H1 (cell line): ENCODE results near the gene ATF3. TPM values are rescaled to one million over a fixed set of nuclear protein-coding genes. Genes with fewer than 3 reads are reported as not detected.

Experiments used
- CTCF ChIA-PET: fragments of 300-600 bp; sonication (Branson Sonifier 250); formaldehyde crosslinking; loops from one replicate; lab custom pipeline; 2021; ENCODE audit not compliant: partially characterized antibody; lab: Charles Lee
- POLR2A ChIA-PET: fragments of 300-600 bp; sonication (Branson Sonifier 250); formaldehyde crosslinking; loops from one replicate; lab custom pipeline; 2021; ENCODE audit warnings: inconsistent platforms; ENCODE audit not compliant: partially characterized antibody; lab: Charles Lee
- DNase-seq, 2 experiments: peaks; one replicate each; pipeline versions ENCODE4 v3.0.0 to v3.0.0-alpha.2; 2010 to 2022; ENCODE audit warnings: low spot score in 2 of 2, low read depth in 1 of 2, mixed read lengths in 1 of 2
- FAIRE-seq: peaks from 2 replicates; lab custom pipeline; 2011; peaks lifted over from hg19 to GRCh38; lab: Jason Lieb, UNC
- H2AFZ ChIP-seq: 2 replicates; pipeline ENCODE4 v1.8.1; 2012; ENCODE audit warnings: low read length, inconsistent platforms
- H2AK5ac ChIP-seq: 2 replicates; pipeline ENCODE4 v1.6.1; 2013; ENCODE audit warnings: low read depth, low read length
- H2BK120ac ChIP-seq: replicated peaks from 2 replicates; pipeline ENCODE3; 2013; ENCODE audit warnings: low read depth, low read length, inconsistent platforms
- H2BK12ac ChIP-seq: 2 replicates; pipeline ENCODE4 v1.6.1; 2013; ENCODE audit warnings: low read depth, low read length
- H2BK15ac ChIP-seq: 2 replicates; pipeline ENCODE4 v1.6.1; 2013; ENCODE audit warnings: low read length
- H2BK20ac ChIP-seq: 2 replicates; pipeline ENCODE4 v1.6.1; 2013; ENCODE audit warnings: low read length
- H2BK5ac ChIP-seq: 2 replicates; pipeline ENCODE4 v1.6.1; 2013; ENCODE audit warnings: low read depth, low read length
- H3K14ac ChIP-seq: 2 replicates; pipeline ENCODE4 v1.6.1; 2013; ENCODE audit warnings: inconsistent platforms; ENCODE audit not compliant: insufficient read length
- H3K18ac ChIP-seq: 2 replicates; pipeline ENCODE4 v1.6.1; 2013; ENCODE audit warnings: low read length; ENCODE audit errors: extremely low read depth
- H3K23ac ChIP-seq: 2 replicates; pipeline ENCODE4 v1.6.1; 2013; ENCODE audit warnings: inconsistent platforms; ENCODE audit not compliant: insufficient read length
- H3K23me2 ChIP-seq: 2 replicates; pipeline ENCODE4 v1.6.1; 2013; ENCODE audit warnings: low read depth, low read length
- H3K27ac ChIP-seq: 2 replicates; pipeline ENCODE4 v1.6.1; 2011; ENCODE audit warnings: low read depth, low read length, inconsistent platforms
- H3K27me3 ChIP-seq, 4 experiments: replicated peaks in 1 of 4; 1 replicate in 1 of 4; 2 replicates in 3 of 4; pipeline versions ENCODE4 v1.6.1 to v1.8.1; 2011 to 2013; ENCODE audit warnings: low read length in 3 of 4, mild to moderate bottlenecking in 3 of 4, inconsistent platforms in 2 of 4, mixed read lengths in 2 of 4, moderate library complexity in 1 of 4; ENCODE audit not compliant: control insufficient read depth in 3 of 4, insufficient read depth in 3 of 4; ENCODE audit errors: extremely low read depth in 1 of 4
- H3K36me3 ChIP-seq, 4 experiments: 2 replicates each; pipeline versions ENCODE4 v1.6.1 to v1.8.1; 2011 to 2013; ENCODE audit warnings: mild to moderate bottlenecking in 4 of 4, low read length in 3 of 4, moderate library complexity in 2 of 4, control low read depth in 1 of 4, inconsistent platforms in 1 of 4; ENCODE audit not compliant: insufficient read depth in 4 of 4, control insufficient read depth in 2 of 4
- H3K4ac ChIP-seq: replicated peaks from 2 replicates; pipeline ENCODE3; 2013; ENCODE audit warnings: low read length, low read depth, mixed read lengths, inconsistent platforms; ENCODE audit not compliant: insufficient read length
- H3K4me1 ChIP-seq, 4 experiments: replicated peaks in 1 of 4; 1 replicate in 1 of 4; 2 replicates in 3 of 4; pipeline versions ENCODE4 v1.6.1 to v1.8.1; 2011 to 2013; ENCODE audit warnings: low read length in 3 of 4, inconsistent platforms in 2 of 4, mixed read lengths in 1 of 4; ENCODE audit not compliant: insufficient read depth in 4 of 4, control insufficient read depth in 3 of 4
- H3K4me2 ChIP-seq, 2 experiments: 2 replicates each; pipeline versions ENCODE4 v1.6.1 to v1.8.1; 2011 to 2013; ENCODE audit warnings: low read depth in 2 of 2, low read length in 2 of 2, control low read depth in 1 of 2, inconsistent platforms in 1 of 2, mild to moderate bottlenecking in 1 of 2; ENCODE audit not compliant: insufficient read depth in 1 of 2
- H3K4me3 ChIP-seq, 4 experiments: fragments of 200-600, 300-600 bp in 1 of 4; sonication (generic), shearing (Covaris generic), sonication (Bioruptor Twin) in 1 of 4; 2 replicates each; pipeline versions ENCODE4 v1.5.1 to v1.8.1; 2011 to 2016; ENCODE audit warnings: low read length in 4 of 4, low read depth in 3 of 4, control low read depth in 2 of 4, inconsistent platforms in 2 of 4, mild to moderate bottlenecking in 2 of 4, mixed read lengths in 1 of 4, moderate library complexity in 1 of 4; ENCODE audit not compliant: insufficient read depth in 2 of 4; ENCODE audit errors: extremely low read depth in 1 of 4
- H3K56ac ChIP-seq: replicated peaks from 2 replicates; pipeline ENCODE3; 2013; ENCODE audit warnings: low read depth, mild to moderate bottlenecking, mixed read lengths, low read length, inconsistent platforms; ENCODE audit not compliant: insufficient read length
- H3K79me1 ChIP-seq: 2 replicates; pipeline ENCODE4 v1.6.1; 2013; ENCODE audit warnings: low read depth, low read length, control low read depth
- H3K79me2 ChIP-seq, 2 experiments: 2 replicates each; pipeline versions ENCODE4 v1.6.1 to v1.8.1; 2012 to 2013; ENCODE audit warnings: low read length in 2 of 2, mild to moderate bottlenecking in 2 of 2, inconsistent platforms in 1 of 2; ENCODE audit not compliant: insufficient read depth in 2 of 2, control insufficient read depth in 1 of 2
- H3K9ac ChIP-seq, 4 experiments: replicated peaks in 1 of 4; 1 replicate in 1 of 4; 2 replicates in 3 of 4; pipeline versions ENCODE4 v1.6.1 to v1.8.1; 2011 to 2013; ENCODE audit warnings: low read depth in 3 of 4, low read length in 3 of 4, control low read depth in 2 of 4, mild to moderate bottlenecking in 2 of 4, moderate library complexity in 2 of 4, inconsistent platforms in 1 of 4; ENCODE audit errors: extremely low read depth in 1 of 4
- H3K9me3 ChIP-seq, 2 experiments: 2 replicates each; pipeline versions ENCODE4 v1.6.1 to v1.8.1; 2012 to 2013; ENCODE audit warnings: mild to moderate bottlenecking in 2 of 2, moderate library complexity in 2 of 2, control low read depth in 1 of 2, inconsistent platforms in 1 of 2, low read depth in 1 of 2, low read length in 1 of 2, mixed read lengths in 1 of 2; ENCODE audit not compliant: insufficient read depth in 2 of 2
- H4K20me1 ChIP-seq, 2 experiments: replicated peaks in 1 of 2; 2 replicates each; pipeline versions ENCODE3 to v1.8.1; 2011 to 2013; ENCODE audit warnings: inconsistent platforms in 2 of 2, low read length in 2 of 2, mild to moderate bottlenecking in 1 of 2; ENCODE audit not compliant: insufficient read depth in 2 of 2, control insufficient read depth in 1 of 2
- H4K5ac ChIP-seq: 2 replicates; pipeline ENCODE4 v1.6.1; 2013; ENCODE audit warnings: low read length, low read depth, mixed read lengths, inconsistent platforms; ENCODE audit not compliant: insufficient read length
- H4K8ac ChIP-seq: 2 replicates; pipeline ENCODE4 v1.8.0; 2013; ENCODE audit warnings: mild to moderate bottlenecking, moderate library complexity, low read length, inconsistent platforms; ENCODE audit not compliant: insufficient read depth; ENCODE audit errors: extremely low read depth
- H4K91ac ChIP-seq: replicated peaks from 2 replicates; pipeline ENCODE3; 2013; ENCODE audit warnings: low read length, mixed read lengths, inconsistent platforms; ENCODE audit not compliant: insufficient read length
- BCL11A ChIP-seq, 2 experiments: IDR thresholded peaks; one replicate each; pipeline ENCODE4 v1.6.1; 2011; ENCODE audit warnings: low read depth in 2 of 2, low read length in 2 of 2, mild to moderate bottlenecking in 2 of 2
- CHD2 ChIP-seq: IDR thresholded peaks from 2 replicates; pipeline ENCODE4 v1.6.1; 2012; ENCODE audit warnings: low read length, improper control_type of control experiment
- RNF2 ChIP-seq: fragments of 200-900, 300-1000 bp; sonication (generic); IDR thresholded peaks from 2 replicates; pipeline ENCODE4 v1.7.1; 2016; ENCODE audit warnings: borderline replicate concordance, low read depth, mild to moderate bottlenecking, antibody characterized with exemption, low read length; ENCODE audit not compliant: poor library complexity, severe bottlenecking; ENCODE audit errors: missing control alignments
- TBP ChIP-seq: IDR thresholded peaks from 2 replicates; pipeline ENCODE4 v1.6.1; 2011; ENCODE audit warnings: low read depth, low read length, improper control_type of control experiment
- TCF12 ChIP-seq: IDR thresholded peaks from 2 replicates; pipeline ENCODE4 v1.6.1; 2011; ENCODE audit warnings: low read depth, mild to moderate bottlenecking, low read length
- WGBS, 2 experiments: shearing (Covaris generic) in 1 of 2; methylation state at CpG; one replicate each; pipeline versions ENCODE4 v1.1.6 to v1.1.7; 2013 to 2015; ENCODE audit warnings: low lambda C conversion rate in 2 of 2, mixed read lengths in 2 of 2, inconsistent platforms in 1 of 2, low coverage in 1 of 2, missing lambda C conversion rate in 1 of 2; ENCODE audit not compliant: insufficient replicate concordance in 2 of 2, insufficient coverage in 1 of 2, insufficient read length in 1 of 2; ENCODE audit errors: extremely low coverage in 1 of 2, missing lambda C conversion rate in 1 of 2; 5-methylcytosine and 5-hydroxymethylcytosine counted together
- polyA plus RNA-seq, 7 experiments: library from polyadenylated mRNA; depleted of rRNA in 3 of 7; stranded (reverse) in 5 of 7; unstranded in 2 of 7; fragments of >200 nt in 5 of 7; fragments of 200-250 nt in 2 of 7; gene quantifications; 1 replicate in 5 of 7; 2 replicates in 1 of 7; 4 replicates in 1 of 7; pipeline versions ENCODE4 v1.2.1 to v1.2.3, GENCODE V29; 2011 to 2013; ENCODE audit warnings: missing spikeins in 2 of 7, mixed read lengths in 2 of 7
- total RNA-seq: library from RNA; stranded (reverse); fragmentation: NEBNext Ultra II Directional; extraction: Animal tissue kit (Norgen Biotek cat#: 25700); gene quantifications from 2 replicates; pipeline ENCODE4 v1.2.1, GENCODE V29; 2021

Gene ATF3
- total and polyA plus RNA-seq, 2 of the 8 experiments (the other 6 are each of a cell fraction or from before 2014, with no cell fraction given) = 12.2 to 27.7 TPM

DNA sequence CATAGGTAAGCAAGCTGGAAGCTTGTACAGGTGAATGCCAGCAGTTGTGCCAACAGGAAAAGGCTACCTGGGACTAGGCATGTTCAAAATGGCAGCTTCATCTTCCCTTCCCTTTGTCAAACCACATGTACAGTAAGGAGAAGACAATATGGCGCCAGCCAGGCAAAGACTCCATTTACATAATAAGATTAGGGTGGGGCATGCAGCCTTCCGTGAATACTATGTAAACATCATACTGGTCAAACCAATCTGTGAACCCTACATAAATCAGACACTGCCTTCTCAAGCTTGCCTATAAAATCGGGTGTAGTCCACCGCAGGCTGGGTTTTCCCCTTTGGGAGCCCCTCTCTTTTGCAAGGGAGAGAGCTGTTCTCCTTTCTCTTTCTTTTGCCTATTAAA, 24.6 kb downstream of the ATF3 start:
- no peak overlapping the region for H3K4me3 ChIP-seq
- H3K79me1 ChIP-seq = no peaks in the 10 kb centered on the region; the same call in 1 of the 2 replicates
- no peak overlapping the region for H3K14ac ChIP-seq
- no peak overlapping the region for H2BK20ac ChIP-seq
- FAIRE-seq = no peak
- H3K4me1 ChIP-seq = peaks cover 1 to 12% (median 6%) of the 10 kb centered on the region in 4 experiments
- H2AK5ac ChIP-seq = no peak overlapping the region
- H2BK15ac ChIP-seq = no peak overlapping the region
- H3K27me3 ChIP-seq = no peaks in the 10 kb centered on the region
- no peak for DNase-seq
- H2BK5ac ChIP-seq = no peak overlapping the region
- no peak overlapping the region for H3K23ac ChIP-seq
- WGBS, 2 experiments = 86% methylated on average over 4 of the region's 4 CpGs; no CpG with 5 or more reads in 1 of the 2 experiments
- H4K8ac ChIP-seq = no peak overlapping the region
- H3K79me2 ChIP-seq = no peaks in the 10 kb centered on the region
- H3K27ac ChIP-seq = no peak overlapping the region
- peaks cover 4 to 6% of the 10 kb centered on the region in 2 experiments; a peak in 3 of 4 replicates for H3K9me3 ChIP-seq
- no peak overlapping the region for H3K18ac ChIP-seq
- no peak overlapping the region for H2AFZ ChIP-seq
- POLR2A ChIA-PET = interaction anchor here (0.6 to 0.8 kb wide), 2 partner anchors 18 to 25 kb away, joined by 3 to 4 read pairs; partner anchors contain the start of gene ATF3
- H4K91ac ChIP-seq = no peak overlapping the region
- no peaks in the 10 kb centered on the region for H3K36me3 ChIP-seq
- H3K56ac ChIP-seq = no peak overlapping the region
- no peak for TF ChIP-seq TBP
- no peak for TF ChIP-seq BCL11A (IDR thresholded peaks at IDR 0.05; ENCODE audit: low read depth in 2 of 2, low read length in 2 of 2)
- no peak for TF ChIP-seq RNF2
- TF ChIP-seq CHD2 = no peak
- TF ChIP-seq TCF12 = no peak
- TF ChIP-seq, all 59 proteins: peak for 0
- H2BK12ac ChIP-seq = no peak overlapping the region
- H3K23me2 ChIP-seq = no peaks in the 10 kb centered on the region; the same call in 1 of the 2 replicates
- no peak overlapping the region for H3K4me2 ChIP-seq
- H2BK120ac ChIP-seq = no peak overlapping the region
- no peak overlapping the region for H3K4ac ChIP-seq
- no peaks in the 10 kb centered on the region for H4K20me1 ChIP-seq
- H4K5ac ChIP-seq = no peak overlapping the region
- no peak overlapping the region for H3K9ac ChIP-seq
- CTCF ChIA-PET = interaction anchor here (0.8 to 1.7 kb wide), 5 partner anchors 15 to 170 kb away, joined by 3 to 4 read pairs (median 4); no protein-coding TSS in a partner anchor
